Fibroblast of skin of abdomen (primary cell): ENCODE results near the gene C19orf44.
"Not testable (repeated sequence)": the region's sequence is repeated elsewhere in the genome, so short reads cannot be mapped to it uniquely, and the experiment has no call there.

Experiments used
- DNase-seq: peaks from one replicate; pipeline ENCODE4 v3.0.0-alpha.2; 2013

Gene C19orf44

GRCh38 chr19:16537111-16537510 is 40.9 kb downstream of the C19orf44 start:
- no peak for DNase-seq

- no peak for DNase-seq
Measured at GRCh38 chr19:16540948-16541347, 44.8 kb downstream of the C19orf44 start.

- peak; percentile 6 for DNase-seq
Measured at GRCh38 chr19:16541526-16542044, 45.4 kb downstream of the C19orf44 start.

GRCh38 chr19:16542045-16542909 is 46.1 kb downstream of the C19orf44 start, which contains the start of gene CHERP:
TSS of gene CHERP (minus strand) at chr19:16542437. CDS start at chr19:16542378, 59 bp downstream.
- peak; percentile 94 for DNase-seq

GRCh38 chr19:16542910-16543472 is 46.8 kb downstream of the C19orf44 start:
- no peak for DNase-seq

GRCh38 chr19:16543734-16544133 is 47.5 kb downstream of the C19orf44 start:
- DNase-seq = not testable (repeated sequence)

- DNase-seq = no peak
Measured at GRCh38 chr19:16544473-16545231, 48.5 kb downstream of the C19orf44 start.

- no peak for DNase-seq
Measured at GRCh38 chr19:16548956-16549355, 52.8 kb downstream of the C19orf44 start.

- not testable (repeated sequence) for DNase-seq
Measured at GRCh38 chr19:16551902-16552301, 55.7 kb downstream of the C19orf44 start.

- DNase-seq = no peak
Measured at GRCh38 chr19:16554776-16555175, 58.6 kb downstream of the C19orf44 start.

- DNase-seq = no peak
Measured at GRCh38 chr19:16559780-16560276, 63.6 kb downstream of the C19orf44 start.

- no peak for DNase-seq
Measured at GRCh38 chr19:16561382-16561781, 65.2 kb downstream of the C19orf44 start.

- no peak for DNase-seq
Measured at GRCh38 chr19:16562608-16563025, 66.4 kb downstream of the C19orf44 start.

GRCh38 chr19:16564842-16565241 is 68.6 kb downstream of the C19orf44 start:
- DNase-seq = no peak

GRCh38 chr19:16566161-16566560 is 70.0 kb downstream of the C19orf44 start:
- no peak for DNase-seq

- DNase-seq = no peak
Measured at GRCh38 chr19:16566702-16567101, 70.5 kb downstream of the C19orf44 start.

GRCh38 chr19:16569609-16570320 is 73.6 kb downstream of the C19orf44 start:
- no peak for DNase-seq
